ENCODE data around the gene GBX2. TPM values are rescaled to one million over a fixed set of nuclear protein-coding genes. Genes with fewer than 3 reads are reported as not detected.

GBX2 gene
- total and polyA plus RNA-seq, 2 of the 13 experiments (the other 11 are each of a cell fraction or from before 2014, with no cell fraction given): not detected

DNA sequence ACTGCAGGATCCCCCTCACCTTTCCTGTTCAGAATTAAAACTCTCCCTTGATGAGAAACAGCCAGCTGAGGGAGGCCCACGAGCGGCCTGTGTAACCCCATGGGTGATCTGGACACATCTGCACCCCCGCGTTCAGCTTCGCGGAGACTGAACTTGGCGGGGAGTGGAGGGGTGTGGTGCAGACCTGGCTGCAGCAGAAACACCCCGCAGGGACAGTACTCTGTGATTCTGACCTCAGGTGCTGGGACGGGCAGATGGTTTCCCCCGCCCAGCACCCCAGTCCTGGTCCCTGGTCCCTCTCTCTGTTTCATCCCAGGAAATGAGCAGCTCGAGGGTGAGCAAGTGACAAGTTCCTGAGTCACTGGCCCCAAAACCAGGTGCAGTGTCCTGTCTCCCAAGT is 41.2 kb downstream of the GBX2 start (continued):
- TF ChIP-seq, protein P1, sequence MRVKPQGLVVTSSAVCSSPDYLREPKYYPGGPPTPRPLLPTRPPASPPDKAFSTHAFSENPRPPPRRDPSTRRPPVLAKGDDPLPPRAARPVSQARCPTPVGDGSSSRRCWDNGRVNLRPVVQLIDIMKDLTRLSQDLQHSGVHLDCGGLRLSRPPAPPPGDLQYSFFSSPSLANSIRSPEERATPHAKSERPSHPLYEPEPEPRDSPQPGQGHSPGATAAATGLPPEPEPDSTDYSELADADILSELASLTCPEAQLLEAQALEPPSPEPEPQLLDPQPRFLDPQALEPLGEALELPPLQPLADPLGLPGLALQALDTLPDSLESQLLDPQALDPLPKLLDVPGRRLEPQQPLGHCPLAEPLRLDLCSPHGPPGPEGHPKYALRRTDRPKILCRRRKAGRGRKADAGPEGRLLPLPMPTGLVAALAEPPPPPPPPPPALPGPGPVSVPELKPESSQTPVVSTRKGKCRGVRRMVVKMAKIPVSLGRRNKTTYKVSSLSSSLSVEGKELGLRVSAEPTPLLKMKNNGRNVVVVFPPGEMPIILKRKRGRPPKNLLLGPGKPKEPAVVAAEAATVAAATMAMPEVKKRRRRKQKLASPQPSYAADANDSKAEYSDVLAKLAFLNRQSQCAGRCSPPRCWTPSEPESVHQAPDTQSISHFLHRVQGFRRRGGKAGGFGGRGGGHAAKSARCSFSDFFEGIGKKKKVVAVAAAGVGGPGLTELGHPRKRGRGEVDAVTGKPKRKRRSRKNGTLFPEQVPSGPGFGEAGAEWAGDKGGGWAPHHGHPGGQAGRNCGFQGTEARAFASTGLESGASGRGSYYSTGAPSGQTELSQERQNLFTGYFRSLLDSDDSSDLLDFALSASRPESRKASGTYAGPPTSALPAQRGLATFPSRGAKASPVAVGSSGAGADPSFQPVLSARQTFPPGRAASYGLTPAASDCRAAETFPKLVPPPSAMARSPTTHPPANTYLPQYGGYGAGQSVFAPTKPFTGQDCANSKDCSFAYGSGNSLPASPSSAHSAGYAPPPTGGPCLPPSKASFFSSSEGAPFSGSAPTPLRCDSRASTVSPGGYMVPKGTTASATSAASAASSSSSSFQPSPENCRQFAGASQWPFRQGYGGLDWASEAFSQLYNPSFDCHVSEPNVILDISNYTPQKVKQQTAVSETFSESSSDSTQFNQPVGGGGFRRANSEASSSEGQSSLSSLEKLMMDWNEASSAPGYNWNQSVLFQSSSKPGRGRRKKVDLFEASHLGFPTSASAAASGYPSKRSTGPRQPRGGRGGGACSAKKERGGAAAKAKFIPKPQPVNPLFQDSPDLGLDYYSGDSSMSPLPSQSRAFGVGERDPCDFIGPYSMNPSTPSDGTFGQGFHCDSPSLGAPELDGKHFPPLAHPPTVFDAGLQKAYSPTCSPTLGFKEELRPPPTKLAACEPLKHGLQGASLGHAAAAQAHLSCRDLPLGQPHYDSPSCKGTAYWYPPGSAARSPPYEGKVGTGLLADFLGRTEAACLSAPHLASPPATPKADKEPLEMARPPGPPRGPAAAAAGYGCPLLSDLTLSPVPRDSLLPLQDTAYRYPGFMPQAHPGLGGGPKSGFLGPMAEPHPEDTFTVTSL (CRISPR knock-in tag; IDR thresholded peaks at IDR 0.05; ENCODE audit: borderline replicate concordance): no peak
- TF ChIP-seq POLR2AphosphoS5 (IDR thresholded peaks at IDR 0.05; ENCODE audit: low read depth, low read length) (no peak), ZNF775 (CRISPR knock-in tag; IDR thresholded peaks at IDR 0.05; ENCODE audit: borderline replicate concordance) (no peak), ZGPAT (CRISPR knock-in tag; IDR thresholded peaks at IDR 0.05) (no peak), PRMT3 (CRISPR knock-in tag; IDR thresholded peaks at IDR 0.05; ENCODE audit: borderline replicate concordance, low read depth) (no peak), RARG (CRISPR knock-in tag; IDR thresholded peaks at IDR 0.05; ENCODE audit: low read depth) (no peak), SP4 (CRISPR knock-in tag; IDR thresholded peaks at IDR 0.05) (no peak), LRRFIP1 (CRISPR knock-in tag; conservative IDR thresholded peaks at IDR 0.05) (no peak), PAWR (CRISPR knock-in tag; IDR thresholded peaks at IDR 0.05; ENCODE audit: borderline replicate concordance) (no peak)
